ENCODE results near the gene IGDCC3.

IGDCC3 gene

GRCh38 chr15:65344914-65345275 is 32.9 kb downstream of the IGDCC3 start:
- no peak for DNase-seq (ENCODE audit: extremely low read depth in 1 of 2, low read depth in 1 of 2)

- DNase-seq (ENCODE audit: extremely low read depth in 1 of 2, low read depth in 1 of 2) = no peak
These were observed 33.4 kb downstream of the IGDCC3 start for GRCh38 chr15:65344214-65344913.

- DNase-seq (ENCODE audit: extremely low read depth in 1 of 2, low read depth in 1 of 2) = no peak
These were observed 34.3 kb downstream of the IGDCC3 start for GRCh38 chr15:65343374-65343981.

GRCh38 chr15:65342493-65342892 is 35.3 kb downstream of the IGDCC3 start:
- no peak for DNase-seq (ENCODE audit: extremely low read depth in 1 of 2, low read depth in 1 of 2)

GRCh38 chr15:65339920-65340319 is 37.9 kb downstream of the IGDCC3 start:
- no peak for DNase-seq (ENCODE audit: extremely low read depth in 1 of 2, low read depth in 1 of 2)

- no peak for DNase-seq (ENCODE audit: extremely low read depth in 1 of 2, low read depth in 1 of 2)
These were observed 38.4 kb downstream of the IGDCC3 start for GRCh38 chr15:65339416-65339815.

- no peak for DNase-seq (ENCODE audit: extremely low read depth in 1 of 2, low read depth in 1 of 2)
These were observed 39.0 kb downstream of the IGDCC3 start for GRCh38 chr15:65338823-65339222.

GRCh38 chr15:65338366-65338765 is 39.4 kb downstream of the IGDCC3 start:
- no peak for DNase-seq (ENCODE audit: extremely low read depth in 1 of 2, low read depth in 1 of 2)

GRCh38 chr15:65337436-65338070 is 40.2 kb downstream of the IGDCC3 start:
- no peak for DNase-seq (ENCODE audit: extremely low read depth in 1 of 2, low read depth in 1 of 2)

- no peak for DNase-seq (ENCODE audit: extremely low read depth in 1 of 2, low read depth in 1 of 2)
These were observed 41.0 kb downstream of the IGDCC3 start for GRCh38 chr15:65336493-65337435.

- no peak for DNase-seq (ENCODE audit: extremely low read depth in 1 of 2, low read depth in 1 of 2)
These were observed 42.3 kb downstream of the IGDCC3 start for GRCh38 chr15:65335278-65336055.

- no peak for DNase-seq (ENCODE audit: extremely low read depth in 1 of 2, low read depth in 1 of 2)
These were observed 43.1 kb downstream of the IGDCC3 start for GRCh38 chr15:65334586-65335231.

GRCh38 chr15:65333856-65334255 is 43.9 kb downstream of the IGDCC3 start:
- DNase-seq (ENCODE audit: extremely low read depth in 1 of 2, low read depth in 1 of 2) = no peak

- DNase-seq (ENCODE audit: extremely low read depth in 1 of 2, low read depth in 1 of 2) = no peak
These were observed 44.5 kb downstream of the IGDCC3 start for GRCh38 chr15:65333148-65333820.

GRCh38 chr15:65332391-65333147 is 45.2 kb downstream of the IGDCC3 start:
- DNase-seq (ENCODE audit: extremely low read depth in 1 of 2, low read depth in 1 of 2) = no peak

- no peak for DNase-seq (ENCODE audit: extremely low read depth in 1 of 2, low read depth in 1 of 2)
These were observed 46.0 kb downstream of the IGDCC3 start for GRCh38 chr15:65331811-65332210.

- no peak for DNase-seq (ENCODE audit: extremely low read depth in 1 of 2, low read depth in 1 of 2)
These were observed 46.7 kb downstream of the IGDCC3 start for GRCh38 chr15:65330934-65331645.

Data from stimulated activated CD8-positive, alpha-beta memory T cell treated with anti-CD3 and anti-CD28 coated beads, Interleukin-7, amount 100 ng/mL, for 48 hours (primary cell).